SK-N-MC (cell line): ENCODE data around the gene PLEKHS1.

Source experiments
- EZH2 ChIP-seq: fragments of 200-600 bp; sonication (generic); IDR thresholded peaks from one replicate; pipeline ENCODE4 v1.6.1; 2017; ENCODE audit warnings: antibody characterized with exemption
- POLR2AphosphoS5 ChIP-seq: IDR thresholded peaks from 2 replicates; pipeline ENCODE4 v1.6.1; 2012; ENCODE audit warnings: mild to moderate bottlenecking, low read depth, low read length, borderline replicate concordance

GRCh38 chr10:113806503-113806902 is 55.0 kb downstream of the PLEKHS1 start:
- no peak for TF ChIP-seq POLR2AphosphoS5
- TF ChIP-seq EZH2, result no peak
